BJ (cell line): ENCODE measurements around the gene OR6K3. TPM values are rescaled to one million over a fixed set of nuclear protein-coding genes. Genes with fewer than 3 reads are reported as not detected.
"Not testable (repeated sequence)": the region's sequence is repeated elsewhere in the genome, so short reads cannot be mapped to it uniquely, and the experiment has no call there.

Experiments
- CTCF ChIA-PET: fragments of 350-600 bp; formaldehyde crosslinking; extraction: SDS; loops from one replicate; lab custom pipeline; 2021; ENCODE audit warnings: antibody characterized with exemption, inconsistent platforms; lab: Yijun Ruan, JAX
- POLR2A ChIA-PET: fragments of 300-600 bp; sonication (Branson Sonifier 250); formaldehyde crosslinking; extraction: SDS; loops from one replicate; lab custom pipeline; 2021; ENCODE audit warnings: antibody characterized with exemption; lab: Charles Lee
- DNase-seq: peaks from one replicate; pipeline ENCODE4 v3.0.0-alpha.2; 2011; ENCODE audit warnings: low read depth
- H3K27me3 ChIP-seq: 2 replicates; pipeline ENCODE4 v1.6.0; 2011; ENCODE audit warnings: low read length; ENCODE audit not compliant: control insufficient read depth, insufficient read depth
- H3K36me3 ChIP-seq: 2 replicates; pipeline ENCODE4 v1.5.1; 2011; ENCODE audit warnings: low read length; ENCODE audit not compliant: control insufficient read depth, insufficient read depth
- H3K4me3 ChIP-seq: 2 replicates; pipeline ENCODE4 v1.5.1; 2011; ENCODE audit warnings: low read depth, mild to moderate bottlenecking, control low read depth, low read length
- CTCF ChIP-seq: IDR thresholded peaks from 2 replicates; pipeline ENCODE4 v1.5.1; 2011; ENCODE audit warnings: low read depth, mild to moderate bottlenecking, control low read depth, inconsistent platforms, low read length, moderate library complexity; ENCODE audit not compliant: insufficient read depth
- polyA plus RNA-seq: library from polyadenylated mRNA; depleted of rRNA; stranded (reverse); fragments of >200 nt; gene quantifications from 2 replicates; pipeline ENCODE4 v1.2.3, GENCODE V29; 2011

Gene OR6K3
- polyA plus RNA-seq, 1 experiment, result not detected

- Histone ChIP-seq H3K27me3 (no peaks in the 10 kb centered on the region), H3K36me3 (no peaks in the 10 kb centered on the region), H3K4me3 (no peak within 1 kb of the TSS)
- TF ChIP-seq CTCF, result no peak
- no peak for DNase-seq
- CTCF ChIA-PET, result no interaction called here
- POLR2A ChIA-PET, result no interaction called here
These were observed 20.0 kb downstream of the OR6K3 start, which contains the start of gene OR6K2 for GRCh38 chr1:158700552-158700951. Gene OR6K2, minus strand, starts transcription at chr1:158700652. Its CDS starts 0 bp downstream, at chr1:158700652.

GRCh38 chr1:158694596-158694995 lies 25.9 kb downstream of the OR6K3 start:
- Histone ChIP-seq H3K4me3 (no peak overlapping the region), H3K27me3 (no peaks in the 10 kb centered on the region), H3K36me3 (no peaks in the 10 kb centered on the region)
- CTCF ChIA-PET, result no interaction called here
- no peak for DNase-seq
- TF ChIP-seq CTCF, result no peak
- POLR2A ChIA-PET, result no interaction called here

GRCh38 chr1:158692356-158692755 lies 28.2 kb downstream of the OR6K3 start:
- Histone ChIP-seq H3K36me3 (no peaks in the 10 kb centered on the region), H3K4me3 (no peak overlapping the region), H3K27me3 (no peaks in the 10 kb centered on the region)
- DNase-seq, result no peak
- CTCF ChIA-PET, result no interaction called here
- POLR2A ChIA-PET, result no interaction called here
- TF ChIP-seq CTCF, result no peak

GRCh38 chr1:158691907-158692306 lies 28.6 kb downstream of the OR6K3 start:
- no peak overlapping the region for H3K4me3 ChIP-seq

GRCh38 chr1:158691149-158691548 lies 29.4 kb downstream of the OR6K3 start:
- CTCF ChIA-PET, H3K4me3 ChIP-seq, H3K27me3 ChIP-seq, POLR2A ChIA-PET, H3K36me3 ChIP-seq, DNase-seq: not testable (repeated sequence)

More at GRCh38 chr1:158691907-158692306, 28.6 kb downstream of the OR6K3 start:
- no peak for TF ChIP-seq CTCF
- H3K36me3 ChIP-seq, result no peaks in the 10 kb centered on the region
- no peak for DNase-seq
- CTCF ChIA-PET, result no interaction called here
- POLR2A ChIA-PET, result no interaction called here
- H3K27me3 ChIP-seq, result no peaks in the 10 kb centered on the region

- Histone ChIP-seq H3K4me3 (no peak overlapping the region), H3K27me3 (no peaks in the 10 kb centered on the region), H3K36me3 (no peaks in the 10 kb centered on the region)
- CTCF ChIA-PET, result no interaction called here
- no peak for DNase-seq
- POLR2A ChIA-PET, result no interaction called here
- TF ChIP-seq CTCF, result no peak
These were observed 30.6 kb downstream of the OR6K3 start for GRCh38 chr1:158689875-158690274.
